PC-3 (cell line): ENCODE measurements around the gene VPS8.

ENCODE experiments used
- EZH2 ChIP-seq: fragments of 300-600 bp; sonication (generic); IDR thresholded peaks from one replicate; pipeline ENCODE4 v1.6.1; 2017; ENCODE audit warnings: antibody characterized with exemption, mild to moderate bottlenecking, low read length; ENCODE audit not compliant: unreplicated experiment
- EZH2phosphoT487 ChIP-seq: fragments of 300-600 bp; sonication (generic); IDR thresholded peaks from 2 replicates; pipeline ENCODE4 v1.6.1; 2018; ENCODE audit warnings: mild to moderate bottlenecking, antibody characterized with exemption, low read length, borderline replicate concordance
- TF ChIP-seq, protein P1 (sequence below): fragments of 300-600 bp; sonication (generic); conservative IDR thresholded peaks from 2 replicates; pipeline ENCODE4 v1.5.1; 2017; ENCODE audit warnings: antibody characterized with exemption, low read depth, mild to moderate bottlenecking, low read length

GRCh38 chr3:185071287-185071800 lies 259.4 kb downstream of the VPS8 start:
- TF ChIP-seq, protein P1, sequence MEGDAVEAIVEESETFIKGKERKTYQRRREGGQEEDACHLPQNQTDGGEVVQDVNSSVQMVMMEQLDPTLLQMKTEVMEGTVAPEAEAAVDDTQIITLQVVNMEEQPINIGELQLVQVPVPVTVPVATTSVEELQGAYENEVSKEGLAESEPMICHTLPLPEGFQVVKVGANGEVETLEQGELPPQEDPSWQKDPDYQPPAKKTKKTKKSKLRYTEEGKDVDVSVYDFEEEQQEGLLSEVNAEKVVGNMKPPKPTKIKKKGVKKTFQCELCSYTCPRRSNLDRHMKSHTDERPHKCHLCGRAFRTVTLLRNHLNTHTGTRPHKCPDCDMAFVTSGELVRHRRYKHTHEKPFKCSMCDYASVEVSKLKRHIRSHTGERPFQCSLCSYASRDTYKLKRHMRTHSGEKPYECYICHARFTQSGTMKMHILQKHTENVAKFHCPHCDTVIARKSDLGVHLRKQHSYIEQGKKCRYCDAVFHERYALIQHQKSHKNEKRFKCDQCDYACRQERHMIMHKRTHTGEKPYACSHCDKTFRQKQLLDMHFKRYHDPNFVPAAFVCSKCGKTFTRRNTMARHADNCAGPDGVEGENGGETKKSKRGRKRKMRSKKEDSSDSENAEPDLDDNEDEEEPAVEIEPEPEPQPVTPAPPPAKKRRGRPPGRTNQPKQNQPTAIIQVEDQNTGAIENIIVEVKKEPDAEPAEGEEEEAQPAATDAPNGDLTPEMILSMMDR, result 0 out of 2 replicates have a peak, but pooled peaks have one; percentile 10
- no peak for TF ChIP-seq EZH2phosphoT487
- TF ChIP-seq EZH2, result no peak
